ENCODE measurements around the gene UBASH3A.
"Not testable (repeated sequence)": the region's sequence is repeated elsewhere in the genome, so short reads cannot be mapped to it uniquely, and the experiment has no call there.

Gene UBASH3A

DNA sequence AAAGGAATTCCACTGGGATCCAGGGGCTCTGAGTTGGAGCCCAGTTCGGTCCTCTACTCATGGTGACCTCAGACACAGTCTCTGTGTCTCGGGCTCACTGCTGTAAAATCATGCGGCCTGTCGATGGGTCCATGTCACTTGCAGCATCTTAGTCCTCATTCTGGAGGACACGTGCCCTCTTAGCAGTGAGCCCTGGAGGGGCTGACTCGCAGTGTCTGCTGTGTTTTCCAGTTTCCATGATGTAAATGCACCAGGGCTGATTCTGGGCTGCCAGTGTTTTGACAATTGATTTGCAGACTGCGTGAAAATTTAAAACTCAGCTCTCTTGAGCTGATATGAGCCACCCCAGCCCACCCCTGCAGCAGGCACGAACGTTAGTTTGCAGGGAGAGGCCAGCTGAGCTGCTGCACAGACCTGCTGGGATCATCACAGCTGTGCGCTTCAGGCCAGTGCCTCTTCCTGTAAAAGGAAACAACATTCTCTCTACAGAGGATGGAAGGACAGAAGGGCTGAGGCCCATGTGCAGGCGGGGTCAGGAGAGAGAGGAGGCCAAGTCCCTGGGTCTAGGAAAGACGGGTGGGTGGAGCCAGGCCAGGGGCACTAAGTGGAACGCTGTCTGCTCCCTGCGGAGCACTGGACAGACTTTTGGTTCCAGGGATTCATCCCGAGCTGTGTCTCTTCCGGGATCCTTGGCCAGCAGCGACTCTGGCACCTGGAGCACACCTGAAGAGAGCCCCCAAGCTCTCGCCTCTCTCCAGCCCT, 49.7 kb downstream of the UBASH3A start:
- no peak for FAIRE-seq

DNA sequence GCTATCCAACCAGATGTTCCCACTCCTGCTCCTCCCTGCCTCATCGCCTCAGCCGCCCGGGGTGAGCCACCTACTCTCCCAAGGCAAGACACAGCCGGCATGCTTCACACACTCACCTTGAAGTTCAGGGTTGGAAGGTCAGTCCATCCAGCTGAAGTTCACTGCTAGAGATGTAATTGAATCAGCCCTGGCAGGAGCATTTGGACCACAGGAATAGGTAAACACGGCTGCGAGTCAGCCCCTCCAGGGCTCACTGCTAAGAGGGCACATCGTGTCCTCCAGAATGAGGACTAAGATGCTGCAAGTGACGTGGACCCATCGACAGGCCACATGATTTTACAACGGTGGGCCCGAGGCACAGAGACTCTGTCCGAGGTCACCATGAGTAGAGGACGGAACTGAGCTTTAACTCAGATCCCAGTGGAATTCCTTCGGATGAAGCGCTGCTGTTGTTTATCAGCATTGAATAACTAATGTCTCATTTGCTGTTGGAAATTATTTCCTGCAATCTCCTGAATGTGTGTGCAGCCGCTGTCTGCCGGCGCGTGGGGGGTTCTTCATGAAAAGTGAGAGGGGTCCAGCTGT, 50.4 kb downstream of the UBASH3A start:
- no peak for FAIRE-seq

DNA sequence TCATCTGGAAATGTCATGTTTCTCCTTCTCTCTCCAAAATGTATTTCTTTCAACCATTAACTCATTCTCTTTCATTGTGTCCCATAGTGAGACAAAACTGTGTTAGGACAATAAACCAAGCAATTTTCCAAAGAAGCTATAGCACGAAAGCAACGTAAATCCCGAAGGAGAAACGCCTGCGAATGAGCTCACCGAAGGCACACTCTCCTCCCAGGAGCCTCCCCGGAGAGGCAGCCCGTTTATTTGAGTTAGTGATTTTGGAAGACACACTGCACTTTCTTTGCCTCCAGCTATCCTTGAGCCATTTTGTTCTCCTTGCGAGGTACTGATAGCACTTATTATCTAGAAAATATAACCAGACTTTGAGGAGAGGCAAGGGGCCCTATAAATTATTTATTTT, 51.1 kb downstream of the UBASH3A start:
- no peak for FAIRE-seq

DNA sequence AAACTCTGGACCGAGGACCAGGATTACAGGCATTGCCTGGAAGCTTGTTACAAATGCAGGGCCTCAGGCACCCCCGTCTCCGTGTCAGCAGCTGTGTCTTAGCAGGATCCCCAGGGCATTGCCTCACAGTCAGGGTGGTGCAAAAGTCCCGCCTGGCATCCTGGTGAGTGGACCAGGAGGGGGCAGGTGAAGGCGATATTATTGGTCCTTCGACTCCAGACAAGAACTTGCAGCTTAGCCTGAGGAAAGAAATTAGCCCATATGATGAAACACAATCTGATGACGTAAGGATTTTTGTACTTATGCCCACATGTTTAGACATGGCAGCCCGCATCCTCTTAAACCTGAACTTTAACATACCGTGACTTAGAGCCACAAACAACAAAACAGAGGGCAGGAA, 51.5 kb downstream of the UBASH3A start:
- FAIRE-seq, result no peak

DNA sequence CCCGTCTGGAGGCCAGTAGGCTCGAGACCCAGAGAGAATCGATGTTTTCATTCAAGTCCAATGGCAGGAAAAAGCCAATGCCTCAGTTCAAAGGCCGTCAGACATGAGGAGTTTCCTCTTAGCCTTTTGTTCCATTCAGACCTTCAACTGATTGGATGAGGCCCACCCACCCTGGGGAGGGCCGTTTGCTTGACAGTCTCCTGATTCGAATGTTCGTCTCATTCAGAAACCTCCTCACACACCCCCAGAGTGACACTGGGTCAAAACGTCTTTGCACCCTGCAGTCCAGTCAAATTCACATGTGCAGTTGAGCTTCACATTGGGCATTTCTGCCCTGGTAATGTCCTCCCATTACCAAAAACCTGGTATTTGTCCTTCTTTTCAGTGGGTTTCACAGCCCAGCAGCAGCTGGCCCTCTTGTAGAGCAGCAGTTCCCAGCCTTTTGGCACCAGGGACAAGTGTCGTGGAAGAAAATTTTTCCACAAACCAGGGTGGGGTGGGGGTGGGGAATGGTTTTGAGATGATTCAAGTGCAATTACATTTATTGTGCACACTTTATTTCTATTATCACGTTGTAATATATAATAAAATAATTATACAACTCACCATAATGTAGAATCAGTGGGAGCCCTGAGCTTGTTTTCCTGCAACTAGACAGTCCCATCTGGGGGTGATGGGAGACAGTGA, 52.2 kb downstream of the UBASH3A start:
- no peak for FAIRE-seq

DNA sequence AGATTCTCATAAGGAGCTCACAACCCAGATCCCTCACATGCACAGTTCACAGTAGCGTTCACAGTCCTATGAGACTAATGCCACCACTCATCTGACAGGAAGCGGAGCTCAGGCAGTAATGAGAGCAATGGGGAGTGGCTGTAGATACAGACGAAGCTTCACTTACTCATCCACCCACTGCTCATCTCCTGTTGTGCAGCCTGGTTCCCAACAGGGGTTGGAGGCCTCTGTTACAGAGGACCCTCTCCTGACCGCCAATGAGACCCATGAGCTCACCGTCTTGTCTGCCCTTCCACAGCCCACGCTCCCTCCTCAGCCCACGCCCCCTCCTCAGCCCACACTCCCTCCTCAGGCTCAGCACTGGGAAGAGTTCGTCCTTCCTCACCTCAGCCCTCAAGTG, 52.8 kb downstream of the UBASH3A start:
- no peak for FAIRE-seq

DNA sequence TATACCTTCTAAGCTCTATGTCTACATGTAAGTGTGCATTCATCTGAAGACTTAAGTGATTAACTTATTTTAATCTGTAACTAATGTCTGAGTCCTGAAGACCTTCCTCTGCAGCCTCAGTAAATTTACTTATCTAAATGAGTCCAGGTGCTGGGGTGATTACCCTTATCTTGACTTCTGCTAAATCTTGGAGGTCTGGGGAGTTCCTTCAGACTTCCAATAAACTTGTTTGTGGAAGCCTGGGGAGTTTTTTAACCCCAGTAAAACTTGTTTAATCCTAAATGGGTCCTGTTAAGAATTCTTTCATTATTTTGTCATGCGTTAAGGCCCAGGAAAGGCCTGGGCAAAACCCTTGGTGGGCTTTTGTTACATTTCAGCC, 55.4 kb downstream of the UBASH3A start:
- FAIRE-seq, result no peak

DNA sequence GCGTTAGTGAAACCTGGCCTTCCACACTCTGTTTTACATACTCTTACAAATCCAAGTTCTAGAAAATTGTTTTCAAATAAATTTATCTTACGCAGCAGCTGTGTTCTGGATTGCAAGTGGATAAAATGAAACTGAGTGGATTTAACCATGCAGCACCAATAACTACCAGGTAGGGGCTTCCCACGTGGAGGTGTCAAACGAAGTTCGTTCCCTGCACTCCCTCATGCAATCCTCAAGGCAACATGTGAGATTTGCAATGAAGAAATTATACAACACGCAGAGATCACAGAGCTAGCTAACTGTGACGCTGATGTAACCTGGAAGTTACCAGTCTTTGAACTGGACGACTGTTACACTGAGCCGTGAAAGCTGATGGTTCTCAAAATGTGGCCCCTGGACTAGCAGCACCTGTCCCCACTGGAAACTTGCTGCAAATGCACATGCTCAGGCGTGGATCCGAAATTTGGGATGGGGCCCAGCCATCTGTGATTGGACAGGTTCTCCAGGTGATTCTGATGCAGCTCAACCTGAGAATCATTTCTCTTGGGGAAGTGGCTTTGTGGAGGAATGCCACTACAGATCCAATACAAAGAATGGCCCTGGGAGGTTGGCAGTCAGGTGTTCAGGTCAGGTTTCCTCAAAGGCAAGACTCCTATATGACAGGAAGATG, 56.0 kb downstream of the UBASH3A start:
- FAIRE-seq, result no peak

DNA sequence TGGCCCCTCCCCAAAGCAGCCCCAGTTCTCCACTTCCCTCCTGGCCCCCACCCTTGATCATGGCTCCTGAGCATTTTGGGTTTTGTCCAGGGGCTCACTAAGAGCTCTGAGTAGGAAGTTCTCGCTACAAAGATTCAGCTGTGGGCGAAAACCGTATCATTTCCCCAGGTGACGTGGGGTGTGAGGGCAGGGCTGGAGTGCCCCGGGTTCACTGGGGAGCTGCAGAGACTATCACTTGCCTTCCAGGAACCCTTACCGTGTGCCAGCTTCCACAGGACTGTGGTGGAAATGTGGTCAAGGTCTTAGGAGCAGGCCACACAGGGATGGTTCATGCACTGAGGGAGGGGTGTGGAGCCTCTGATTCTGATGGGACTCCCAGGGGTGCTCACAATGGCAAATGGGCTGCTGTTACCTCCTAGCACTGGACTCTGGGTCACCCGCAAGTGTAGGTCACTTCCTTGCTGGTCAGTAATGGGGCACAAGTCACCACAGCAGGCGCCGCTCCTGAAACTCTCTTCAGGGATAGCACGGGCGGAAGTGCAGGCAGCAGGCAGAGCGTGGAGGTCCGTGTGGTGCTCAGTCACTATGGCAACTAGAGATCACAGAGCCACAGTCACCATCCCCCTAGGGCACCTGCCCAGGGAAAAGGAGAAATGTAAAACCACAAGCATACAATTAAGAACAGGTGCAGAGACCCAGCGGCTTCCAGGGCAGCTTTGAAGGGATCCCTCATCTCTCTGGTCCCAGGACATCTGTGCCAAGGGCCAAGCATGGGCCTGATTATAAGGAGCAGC, 56.9 kb downstream of the UBASH3A start:
- FAIRE-seq, result no peak

DNA sequence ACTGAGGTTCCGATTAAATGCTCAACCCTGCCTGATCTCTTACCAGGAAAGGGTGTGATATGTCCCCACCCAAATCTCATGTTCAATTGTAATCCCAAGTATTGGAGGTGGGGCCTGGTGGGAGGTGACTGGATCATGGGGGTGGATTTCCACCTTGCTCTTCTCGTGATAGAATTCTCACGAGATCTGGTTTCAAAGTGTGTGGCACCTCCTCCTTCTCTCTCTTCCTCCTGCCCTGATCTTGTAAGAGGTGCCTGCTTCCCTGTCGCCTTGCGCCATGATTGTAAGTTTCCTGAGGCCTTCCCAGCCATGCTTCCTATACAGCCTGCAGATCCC, 57.5 kb downstream of the UBASH3A start:
- no peak for FAIRE-seq

DNA sequence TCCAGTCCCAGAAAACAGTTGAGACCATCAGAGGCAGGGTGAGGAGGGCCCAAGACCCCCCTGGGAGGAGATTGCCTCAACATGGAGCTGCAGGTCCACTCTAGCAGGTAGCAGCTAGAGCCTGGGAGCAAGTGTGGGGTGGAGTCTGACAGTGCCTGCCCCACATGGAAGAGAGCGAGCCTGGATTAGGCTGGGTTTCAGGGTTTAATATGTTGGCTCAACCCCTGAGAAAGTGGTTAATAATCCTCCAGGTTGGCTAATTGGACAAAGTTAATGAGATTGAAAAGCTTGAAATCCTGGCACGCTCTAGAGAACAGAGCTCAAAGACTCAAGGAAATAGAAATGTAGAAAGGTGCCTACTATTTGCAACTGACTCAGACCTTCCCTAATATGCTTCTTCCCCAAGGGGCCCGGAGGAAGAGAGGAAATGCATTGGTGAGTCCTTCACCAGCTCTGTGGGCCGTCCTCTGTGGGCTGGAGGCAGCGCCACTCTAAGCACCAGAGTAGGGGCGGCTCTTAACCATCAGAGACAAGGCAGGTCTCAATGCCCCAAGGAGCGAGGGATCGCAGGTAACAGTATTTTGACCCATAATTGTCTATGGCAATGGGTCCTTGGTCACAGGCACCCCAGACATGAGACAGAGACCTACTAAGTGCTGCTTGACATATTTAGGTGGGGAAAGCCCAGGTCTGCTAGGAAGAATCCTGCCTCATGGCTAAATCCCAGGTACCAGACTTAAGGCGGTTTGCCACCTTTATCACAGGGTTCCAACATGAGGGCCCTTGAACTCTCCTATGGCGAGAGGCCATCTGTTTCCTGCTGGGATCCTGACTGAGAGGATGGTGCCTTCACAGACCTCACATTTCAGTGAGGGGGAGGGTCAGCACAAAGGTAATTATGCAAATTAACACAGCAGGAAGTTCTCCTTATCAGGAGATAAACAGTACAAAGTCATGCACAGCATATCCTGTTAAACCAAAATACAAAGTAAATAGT, 58.5 kb downstream of the UBASH3A start:
- no peak for FAIRE-seq

DNA sequence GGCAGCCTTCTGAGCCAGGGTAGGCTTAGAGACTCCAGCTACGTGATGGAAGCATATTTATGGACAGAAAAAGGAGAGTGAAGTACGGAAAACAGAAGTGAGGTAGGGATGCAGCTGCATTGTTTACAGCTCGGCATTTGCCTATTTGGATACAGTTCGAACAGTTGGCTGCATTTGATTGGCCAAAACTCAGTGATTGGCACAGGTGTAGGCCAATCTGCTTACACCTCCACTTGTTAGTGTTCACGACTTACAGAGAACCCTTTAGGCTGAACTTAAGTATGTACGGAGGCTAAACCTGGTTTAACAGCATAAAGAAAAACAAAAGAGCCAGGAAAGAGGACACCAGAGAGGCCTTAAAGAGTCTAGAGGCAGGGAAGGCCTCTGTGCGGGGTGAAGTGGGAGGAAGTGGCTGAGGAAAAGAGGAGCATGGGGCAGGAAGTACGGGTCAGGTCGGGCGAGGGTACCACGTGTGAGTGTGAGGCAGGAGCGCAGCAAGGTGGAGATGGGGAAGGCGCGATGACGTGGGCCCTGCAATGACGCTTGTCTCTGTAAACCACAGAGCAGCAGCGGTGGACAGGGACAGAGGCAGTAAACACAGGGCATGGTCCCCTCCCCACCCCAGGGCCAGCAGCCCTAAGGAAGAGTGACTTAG, 60.3 kb downstream of the UBASH3A start:
- FAIRE-seq, result no peak

DNA sequence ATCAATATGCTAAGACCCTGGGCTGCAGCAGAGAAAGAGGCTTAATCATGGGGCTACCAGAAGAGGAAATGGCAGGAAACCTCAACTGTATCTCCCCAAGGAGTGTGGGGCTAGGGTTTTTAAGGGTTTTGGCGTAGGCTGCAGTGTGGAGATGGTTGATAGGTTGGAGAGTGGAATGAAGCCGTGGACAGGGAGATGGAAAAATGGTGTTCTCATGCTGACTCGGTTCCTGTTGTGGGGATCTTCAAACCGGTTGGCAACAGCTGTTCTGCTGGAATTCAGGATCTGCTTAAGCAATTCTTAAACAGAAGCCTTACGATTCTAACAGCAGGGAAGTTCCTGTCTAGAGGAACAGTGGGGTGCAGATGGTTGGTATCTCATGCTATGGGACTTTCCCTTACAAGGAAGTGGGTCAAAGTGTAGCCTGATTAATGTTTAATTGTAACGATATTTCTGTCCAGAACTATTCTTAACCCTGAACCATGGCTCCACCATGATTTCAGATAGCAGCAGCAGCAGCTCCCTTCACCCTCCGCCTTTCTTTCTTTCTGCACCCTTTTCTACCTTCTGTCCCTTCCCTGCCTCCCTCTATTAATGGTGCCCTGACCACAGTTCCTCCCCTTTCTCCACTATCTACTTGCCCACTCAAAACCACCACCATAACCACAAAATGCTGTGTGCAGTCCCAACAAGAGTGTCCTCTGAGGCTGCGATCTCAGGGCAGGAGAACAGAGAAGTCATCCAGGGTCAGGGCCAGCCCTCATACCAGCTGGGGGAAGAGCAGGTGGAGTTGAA, 61.5 kb downstream of the UBASH3A start:
- no peak for FAIRE-seq

DNA sequence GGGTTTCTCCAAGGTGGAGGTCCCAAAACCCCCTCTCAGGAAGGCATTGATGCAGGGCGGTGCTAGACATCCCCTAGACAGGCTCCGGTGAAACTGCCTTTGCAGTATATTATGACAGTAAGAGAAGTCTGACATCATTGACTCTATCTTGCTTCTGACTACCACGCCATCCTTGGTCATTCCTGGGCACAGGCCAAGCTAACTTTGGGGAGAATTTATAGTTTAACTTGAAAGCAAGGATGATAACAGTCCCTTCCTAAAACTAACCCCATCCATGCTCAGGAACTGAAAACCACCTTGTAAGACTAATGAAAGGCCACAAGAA, 62.1 kb downstream of the UBASH3A start:
- FAIRE-seq, result no peak

DNA sequence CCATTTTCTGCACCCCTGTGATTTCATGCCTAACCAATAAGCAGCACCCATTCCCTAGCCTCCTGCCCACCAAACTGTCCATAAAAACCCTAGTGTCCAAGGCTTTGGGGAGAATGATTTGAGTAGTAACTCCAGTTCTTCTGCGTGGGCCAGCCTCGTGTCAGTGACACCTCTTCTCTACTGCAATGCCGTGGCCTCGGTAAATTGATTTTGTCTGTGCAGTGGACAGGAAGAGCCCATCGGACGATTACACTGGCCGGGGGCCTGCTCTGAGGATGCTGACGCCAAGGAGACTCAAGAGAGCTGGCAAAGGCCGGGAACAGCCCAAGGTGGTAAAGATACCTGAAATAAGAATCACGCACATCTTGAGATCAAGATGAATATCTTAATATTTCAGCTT, 63.0 kb downstream of the UBASH3A start:
- FAIRE-seq, result no peak

DNA sequence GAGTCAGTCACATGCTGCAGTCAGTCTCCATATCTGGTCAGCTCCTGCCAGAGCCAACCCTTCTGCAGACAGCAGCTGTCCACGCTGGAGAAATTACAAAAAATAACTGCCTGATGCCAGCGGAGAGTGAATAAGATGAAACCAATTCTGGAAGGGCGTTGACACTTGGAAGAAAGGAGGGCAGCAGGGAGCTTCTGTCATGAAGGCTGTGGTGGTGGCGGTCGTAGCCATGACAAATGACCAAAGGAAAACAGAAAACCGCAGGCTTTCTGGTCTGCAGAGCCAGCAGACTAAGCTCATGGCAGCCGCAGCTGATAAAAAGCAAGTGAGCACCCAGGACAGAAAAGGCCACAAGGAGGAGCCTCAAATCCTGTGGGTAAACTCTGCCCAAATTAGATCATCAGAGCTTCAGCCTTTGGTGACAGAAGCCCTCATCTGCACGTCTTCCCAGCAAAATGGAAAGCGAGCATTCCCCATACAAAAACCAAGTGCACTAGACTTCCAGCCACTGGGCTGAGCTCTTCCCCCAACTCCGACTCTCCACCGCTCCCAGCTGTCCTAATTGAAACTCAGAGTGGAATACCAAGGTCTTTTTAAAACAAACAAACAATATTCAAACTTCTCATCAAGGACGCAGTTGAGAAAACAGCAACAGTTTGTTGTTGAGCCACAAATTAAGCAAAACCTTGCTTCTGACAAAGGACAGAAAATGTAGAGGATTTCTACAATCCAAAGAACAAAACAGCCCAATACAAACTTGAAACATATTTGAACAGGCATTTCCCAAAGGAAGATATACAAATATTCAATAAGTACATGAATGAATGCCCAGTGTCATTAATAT, 63.7 kb downstream of the UBASH3A start:
- no peak for FAIRE-seq

DNA sequence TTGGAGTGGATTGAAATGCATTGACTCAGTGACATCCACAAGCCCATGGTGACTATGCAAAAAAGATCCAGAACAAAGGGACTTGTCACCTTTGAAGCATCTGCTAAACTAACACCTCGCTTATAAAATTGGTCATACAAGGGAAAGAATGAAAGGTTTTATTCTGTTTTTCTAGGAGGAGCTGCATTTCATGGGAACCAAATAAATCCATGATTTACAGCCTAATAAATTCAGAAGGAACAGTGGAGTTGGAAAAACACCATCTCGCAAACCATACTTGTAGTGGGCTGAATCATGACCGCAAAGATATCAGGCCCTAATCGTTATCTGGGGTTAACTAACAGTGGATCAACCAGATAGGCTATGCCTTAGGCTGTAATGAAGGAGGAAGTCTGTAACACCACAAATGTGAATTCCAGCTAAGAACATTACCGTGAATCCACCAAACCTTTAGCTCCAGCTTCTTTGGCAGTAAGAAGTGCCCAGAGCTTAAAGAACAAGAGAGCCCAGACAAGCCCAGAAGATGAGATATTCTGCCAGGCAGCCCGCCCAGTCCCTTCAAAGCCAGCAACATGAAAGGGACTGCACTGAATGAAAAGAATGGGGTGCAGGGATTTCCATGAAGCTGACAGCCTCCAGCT, 64.9 kb downstream of the UBASH3A start:
- no peak for FAIRE-seq

DNA sequence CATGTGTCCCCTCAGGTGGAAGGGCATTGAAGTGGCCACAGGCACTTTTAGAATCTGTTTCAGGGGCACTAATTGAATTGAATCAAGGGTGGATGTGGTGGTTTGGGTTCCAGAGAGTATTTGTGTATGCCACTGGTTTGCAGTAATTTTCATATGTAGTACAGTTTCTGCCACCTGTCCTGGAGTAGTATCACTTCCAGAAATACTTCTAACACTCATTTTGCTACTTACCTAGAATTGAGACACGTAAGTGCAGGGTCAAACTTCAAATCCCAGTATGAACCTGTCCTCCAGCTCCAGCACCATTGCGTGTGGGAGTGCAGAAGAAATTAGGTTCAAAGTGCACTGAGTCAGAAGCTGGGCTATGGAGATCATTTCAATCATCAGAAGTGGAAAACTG, 65.6 kb downstream of the UBASH3A start:
- FAIRE-seq, result no peak

DNA sequence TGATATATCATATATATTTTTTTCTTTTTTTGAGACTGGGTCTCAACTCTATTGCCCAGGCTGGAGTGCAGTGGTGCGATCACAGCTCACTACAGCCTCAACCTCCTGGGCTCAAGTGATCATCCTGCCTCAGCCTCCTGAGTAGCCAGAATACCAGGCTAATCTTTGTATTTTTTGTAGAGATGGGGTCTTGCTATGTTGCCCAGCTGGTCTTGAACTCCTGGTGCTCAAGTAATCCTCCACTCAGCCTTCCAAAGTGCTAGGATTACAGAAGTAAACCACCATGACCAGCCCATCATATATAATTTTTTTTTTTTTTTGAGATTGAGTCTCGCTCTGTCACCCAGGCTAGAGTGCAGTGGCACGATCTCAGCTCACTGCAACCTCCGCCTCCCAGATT, 66.0 kb downstream of the UBASH3A start:
- not testable (repeated sequence) for FAIRE-seq
